H9 (cell line): ENCODE data around the gene ROBO3. TPM values are rescaled to one million over a fixed set of nuclear protein-coding genes. Genes with fewer than 3 reads are reported as not detected.

Experiments used
- DNase-seq: peaks from one replicate; pipeline ENCODE4 v3.0.0-alpha.2; 2017
- H2AFZ ChIP-seq: one replicate; pipeline ENCODE4 v1.6.1; 2013; ENCODE audit warnings: mild to moderate bottlenecking, low read length, control low read depth, moderate library complexity
- H2AK5ac ChIP-seq: 2 replicates; pipeline ENCODE4 v1.6.1; 2013; ENCODE audit warnings: low read length, control low read depth, mixed read lengths; ENCODE audit not compliant: insufficient read length
- H2BK120ac ChIP-seq: one replicate; pipeline ENCODE4 v1.6.1; 2013; ENCODE audit warnings: low read depth, mild to moderate bottlenecking, low read length, control low read depth, inconsistent platforms; ENCODE audit not compliant: poor library complexity, severe bottlenecking
- H2BK12ac ChIP-seq: 2 replicates; pipeline ENCODE4 v1.6.1; 2013; ENCODE audit warnings: low read length, control low read depth, mixed read lengths, low read depth; ENCODE audit not compliant: insufficient read length
- H2BK15ac ChIP-seq: 2 replicates; pipeline ENCODE4 v1.6.1; 2013; ENCODE audit warnings: low read depth, low read length, control low read depth
- H2BK20ac ChIP-seq: one replicate; pipeline ENCODE4 v1.6.1; 2013; ENCODE audit warnings: low read depth, mild to moderate bottlenecking, low read length, control low read depth, inconsistent platforms; ENCODE audit not compliant: poor library complexity, severe bottlenecking
- H2BK5ac ChIP-seq: 2 replicates; pipeline ENCODE4 v1.6.1; 2013; ENCODE audit warnings: low read length, control low read depth, mixed read lengths; ENCODE audit not compliant: insufficient read length
- H3K14ac ChIP-seq: 2 replicates; pipeline ENCODE4 v1.6.1; 2013; ENCODE audit warnings: low read length, control low read depth; ENCODE audit not compliant: insufficient read depth
- H3K18ac ChIP-seq: 2 replicates; pipeline ENCODE4 v1.6.1; 2013; ENCODE audit warnings: low read depth, mild to moderate bottlenecking, mixed read lengths, low read length, control low read depth; ENCODE audit not compliant: insufficient read length
- H3K23ac ChIP-seq: 2 replicates; pipeline ENCODE4 v1.6.1; 2013; ENCODE audit warnings: low read length, control low read depth, mixed read lengths, low read depth; ENCODE audit not compliant: insufficient read length
- H3K23me2 ChIP-seq: 2 replicates; pipeline ENCODE4 v1.6.1; 2013; ENCODE audit warnings: low read depth, mild to moderate bottlenecking, mixed read lengths, low read length, control low read depth; ENCODE audit not compliant: insufficient read length, poor library complexity, severe bottlenecking
- H3K27ac ChIP-seq: 2 replicates; pipeline ENCODE4 v1.5.1; 2013; ENCODE audit warnings: low read length, control low read depth, mixed read lengths, low read depth; ENCODE audit not compliant: insufficient read length
- H3K27me3 ChIP-seq: 2 replicates; pipeline ENCODE4 v1.6.1; 2013; ENCODE audit warnings: low read length, control low read depth, inconsistent platforms; ENCODE audit not compliant: insufficient read depth
- H3K4ac ChIP-seq: 2 replicates; pipeline ENCODE4 v1.6.1; 2013; ENCODE audit warnings: low read depth, mild to moderate bottlenecking, control low read depth, inconsistent platforms, low read length, moderate library complexity
- H3K4me1 ChIP-seq: 2 replicates; pipeline ENCODE4 v1.6.1; 2013; ENCODE audit warnings: low read length, control low read depth, inconsistent platforms; ENCODE audit not compliant: insufficient read depth
- H3K4me2 ChIP-seq: 2 replicates; pipeline ENCODE4 v1.6.1; 2013; ENCODE audit warnings: low read length, control low read depth, mixed read lengths; ENCODE audit not compliant: insufficient read length, insufficient read depth
- H3K56ac ChIP-seq: 2 replicates; pipeline ENCODE4 v1.6.1; 2013; ENCODE audit warnings: low read depth, mild to moderate bottlenecking, mixed read lengths, low read length, control low read depth; ENCODE audit not compliant: insufficient read length
- H3K79me1 ChIP-seq: 2 replicates; pipeline ENCODE4 v1.6.1; 2013; ENCODE audit warnings: low read depth, mild to moderate bottlenecking, moderate library complexity, low read length, control low read depth, inconsistent platforms; ENCODE audit not compliant: insufficient read depth, poor library complexity, severe bottlenecking
- H3K79me2 ChIP-seq: 2 replicates; pipeline ENCODE4 v1.6.1; 2013; ENCODE audit warnings: low read length, control low read depth, inconsistent platforms; ENCODE audit not compliant: insufficient read depth
- H3K9ac ChIP-seq: 2 replicates; pipeline ENCODE4 v1.6.1; 2013; ENCODE audit warnings: low read length, control low read depth, mixed read lengths; ENCODE audit not compliant: insufficient read length; ENCODE audit errors: extremely low read depth
- H3K9me3 ChIP-seq: one replicate; pipeline ENCODE4 v1.6.1; 2013; ENCODE audit warnings: low read depth, low read length, inconsistent platforms; ENCODE audit not compliant: control insufficient read depth
- H3T11ph ChIP-seq: one replicate; pipeline ENCODE4 v1.6.1; 2013; ENCODE audit warnings: mild to moderate bottlenecking, low read length, control low read depth, inconsistent platforms
- H4K20me1 ChIP-seq: one replicate; pipeline ENCODE4 v1.6.1; 2013; ENCODE audit not compliant: control insufficient read depth, insufficient read length, insufficient read depth
- H4K5ac ChIP-seq: 2 replicates; pipeline ENCODE4 v1.6.1; 2013; ENCODE audit warnings: low read depth, mild to moderate bottlenecking, mixed read lengths, low read length, control low read depth; ENCODE audit not compliant: insufficient read length
- H4K8ac ChIP-seq: replicated peaks from 2 replicates; pipeline ENCODE4 v1.6.1; 2013; ENCODE audit warnings: low read length, control low read depth, mixed read lengths, low read depth; ENCODE audit not compliant: insufficient read length
- H4K91ac ChIP-seq: 2 replicates; pipeline ENCODE4 v1.6.1; 2013; ENCODE audit warnings: low read depth, mild to moderate bottlenecking, moderate library complexity, mixed read lengths, low read length, control low read depth; ENCODE audit not compliant: insufficient read length
- H3K27ac Mint-ChIP-seq, 3 experiments: 2 replicates in 2 of 3; 3 replicates in 1 of 3; pipeline ENCODE4 v1.8.0; 2020 to 2021; ENCODE audit warnings: mixed read lengths in 3 of 3, mild to moderate bottlenecking in 1 of 3, moderate library complexity in 1 of 3
- H3K27me3 Mint-ChIP-seq: 2 replicates; pipeline ENCODE4 v1.8.0; 2021; ENCODE audit warnings: low read depth, mild to moderate bottlenecking, moderate library complexity, mixed read lengths
- H3K36me3 Mint-ChIP-seq, 3 experiments: 2 replicates in 2 of 3; 3 replicates in 1 of 3; pipeline ENCODE4 v1.8.0; 2020 to 2021; ENCODE audit warnings: low read depth in 3 of 3, mixed read lengths in 3 of 3; ENCODE audit not compliant: insufficient read depth in 1 of 3
- H3K4me1 Mint-ChIP-seq, 2 experiments: 2 replicates each; pipeline ENCODE4 v1.8.0; 2020; ENCODE audit warnings: mixed read lengths in 2 of 2
- H3K4me3 Mint-ChIP-seq, 2 experiments: 2 replicates in 1 of 2; 3 replicates in 1 of 2; pipeline ENCODE4 v1.8.0; 2020 to 2021; ENCODE audit warnings: mild to moderate bottlenecking in 2 of 2, mixed read lengths in 2 of 2, moderate library complexity in 1 of 2
- H3K9me3 Mint-ChIP-seq, 2 experiments: 2 replicates in 1 of 2; 3 replicates in 1 of 2; pipeline ENCODE4 v1.8.0; 2020; ENCODE audit warnings: mild to moderate bottlenecking in 2 of 2, mixed read lengths in 2 of 2, moderate library complexity in 1 of 2
- CTCF ChIP-seq: fragments of 200-600 bp; sonication (generic); conservative IDR thresholded peaks from 3 replicates; pipeline ENCODE4 v1.8.0; 2021; ENCODE audit warnings: antibody characterized with exemption, mild to moderate bottlenecking
- WGBS: extraction: QIAGEN DNeasy Blood & Tissue Kit; methylation state at CpG from one replicate; pipeline ENCODE4 v1.1.7; 2013; ENCODE audit warnings: missing lambda C conversion rate, low lambda C conversion rate, mixed read lengths; ENCODE audit not compliant: insufficient read length; ENCODE audit errors: extremely low coverage; 5-methylcytosine and 5-hydroxymethylcytosine counted together
- total RNA-seq: library from RNA; stranded (reverse); gene quantifications from 2 replicates; pipeline ENCODE4 v1.2.1, GENCODE V29; 2021

ROBO3 gene
- total RNA-seq, 1 experiment from 2014 or later: 12.6 TPM

- Histone ChIP-seq H3K23ac (no peak overlapping the region), H3K27ac (no peak overlapping the region), H3K56ac (no peak overlapping the region), H2BK12ac (no peak overlapping the region), H3K14ac (no peak overlapping the region), H4K8ac (no peak overlapping the region), H2AFZ (no peak overlapping the region), H4K5ac (no peak overlapping the region), H3K27me3 (no peaks in the 10 kb centered on the region; the same call in 1 of the 2 replicates), H3K4me2 (no peak overlapping the region), H3T11ph (no peak overlapping the region), H3K9ac (no peak overlapping the region), H4K91ac (no peak overlapping the region), H2BK5ac (no peak overlapping the region), H2BK15ac (no peak overlapping the region), H2BK120ac (no peak overlapping the region), H2BK20ac (no peak overlapping the region), H3K4ac (no peak overlapping the region), H4K20me1 (no peaks in the 10 kb centered on the region), H3K79me2 (no peaks in the 10 kb centered on the region), H2AK5ac (no peak overlapping the region), H3K4me1 (peaks cover 4% of the 10 kb centered on the region; the same call in 1 of the 2 replicates), H3K79me1 (no peaks in the 10 kb centered on the region), H3K23me2 (no peaks in the 10 kb centered on the region), H3K18ac (no peak overlapping the region), H3K9me3 (no peaks in the 10 kb centered on the region)
- H3K27me3 Mint-ChIP-seq: peaks cover 14% of the 10 kb centered on the region
- no peak for TF ChIP-seq CTCF
- H3K27ac Mint-ChIP-seq: peak overlapping the region in 1 of 3 experiments; percentile 33; a peak in 1 of 7 replicates
- DNase-seq: peak; percentile 51
- H3K36me3 Mint-ChIP-seq: no peaks in the 10 kb centered on the region
- peaks cover 16 to 17% of the 10 kb centered on the region in 2 experiments for H3K4me1 Mint-ChIP-seq
- WGBS: no CpG with 5 or more reads among the region's 5 CpGs
- no peaks in the 10 kb centered on the region for H3K9me3 Mint-ChIP-seq
- no peak overlapping the region for H3K4me3 Mint-ChIP-seq
These were observed 33.5 kb downstream of the ROBO3 start for GRCh38 chr11:124898711-124899110.
